HG02885 (cell line): Measurements from ENCODE around the gene SARDH.

Source experiments
- ATAC-seq: cut with Tn5 transposase; IDR thresholded peaks from one replicate; pipeline ENCODE4 v1.9.1; 2021; ENCODE audit warnings: mild to moderate bottlenecking; ENCODE audit not compliant: unreplicated experiment, poor library complexity

SARDH gene

GRCh38 chr9:133689151-133689763 is 48.9 kb downstream of the SARDH start:
- no peak for ATAC-seq

GRCh38 chr9:133687856-133688761 is 50.0 kb downstream of the SARDH start:
- no peak for ATAC-seq

DNA sequence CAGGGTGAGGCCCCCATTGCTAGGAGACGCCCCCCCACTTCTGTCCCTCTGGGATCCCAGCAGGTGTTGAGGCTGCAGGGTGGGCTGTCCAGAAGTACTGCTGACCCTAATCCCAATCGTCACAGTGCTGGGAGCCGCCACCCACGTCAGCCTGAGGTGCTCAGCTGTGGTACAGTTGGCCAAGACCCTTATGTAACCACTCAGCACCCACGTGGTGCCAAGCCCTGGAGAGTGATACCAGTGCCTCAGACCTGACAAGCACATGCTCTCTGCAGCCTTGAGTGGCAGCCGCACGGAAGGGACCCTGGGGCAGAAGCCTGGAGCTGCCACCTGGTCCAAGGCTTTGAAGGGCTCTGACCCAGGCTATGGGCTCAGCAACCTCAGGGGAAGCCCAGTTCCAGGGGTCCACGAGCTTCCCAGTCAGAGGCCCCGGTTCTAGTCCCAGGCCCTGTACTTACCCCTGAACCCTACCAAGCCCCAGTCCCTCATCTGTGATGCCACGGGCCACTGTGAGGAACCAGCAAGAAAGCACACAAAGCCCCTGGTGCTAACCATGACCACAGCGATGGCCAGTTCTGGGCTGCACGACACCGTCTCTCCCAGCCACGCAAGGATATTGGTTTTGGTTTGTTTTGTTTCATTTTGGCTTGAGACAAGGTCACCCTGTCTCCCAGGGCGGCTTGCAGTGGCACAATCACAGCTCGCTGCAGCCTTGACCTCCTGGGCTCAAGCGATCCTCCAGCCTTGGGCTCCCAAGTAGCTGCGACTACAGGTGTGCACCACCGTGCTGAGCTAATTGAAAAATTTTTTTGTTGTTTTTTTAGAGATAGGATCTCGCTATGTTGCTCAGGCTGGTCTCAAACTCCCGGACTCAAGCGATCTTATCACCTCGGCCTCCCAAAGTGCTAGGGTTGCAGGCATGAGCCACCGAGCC is 51.2 kb downstream of the SARDH start:
- ATAC-seq: no peak

DNA sequence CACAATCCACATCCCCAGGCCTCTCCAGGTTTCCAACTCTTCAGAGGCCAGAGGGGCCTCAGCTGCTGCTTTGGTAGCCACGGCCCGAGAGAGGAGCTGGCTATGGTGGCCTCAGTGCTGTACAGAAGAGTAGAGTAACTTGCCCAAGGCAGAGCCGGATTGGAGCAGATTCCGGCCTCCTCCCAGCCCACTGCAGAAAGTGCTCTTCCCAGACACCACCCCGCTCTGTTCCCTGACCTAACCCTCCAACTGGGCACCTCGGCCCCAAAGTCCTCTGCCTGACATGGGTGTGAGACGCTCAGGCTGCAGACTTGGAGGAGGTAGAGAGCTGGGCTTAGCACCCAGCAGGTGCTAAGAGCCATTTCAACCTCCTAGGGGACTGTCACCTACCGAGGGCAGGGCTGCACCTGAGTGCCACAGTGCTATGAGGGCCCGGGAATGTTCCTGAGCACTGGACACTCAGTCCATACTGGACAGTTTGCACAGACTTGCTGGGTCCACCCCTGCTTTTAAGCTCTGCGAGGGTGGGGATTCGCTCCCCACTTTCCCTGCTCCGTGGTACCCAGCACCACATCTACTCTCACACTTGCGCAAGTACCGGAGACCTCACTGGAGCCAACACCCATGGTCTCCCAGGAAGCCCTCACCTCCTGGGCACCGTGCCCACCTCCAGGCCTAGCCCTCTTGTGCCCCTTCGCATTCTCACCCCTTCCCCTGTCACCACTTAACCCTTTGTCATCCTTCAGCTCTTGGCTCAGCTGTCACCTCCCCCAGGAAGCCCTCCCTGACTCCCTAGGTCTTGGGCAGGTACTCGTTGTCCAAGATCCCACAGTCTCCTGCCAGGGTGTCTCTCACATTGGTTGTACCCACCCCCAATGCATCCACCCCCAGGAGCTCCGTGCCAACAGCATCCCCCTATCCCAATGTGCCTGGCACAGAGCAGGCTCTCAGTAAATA is 52.2 kb downstream of the SARDH start:
- ATAC-seq: no peak

GRCh38 chr9:133684936-133685361 is 53.2 kb downstream of the SARDH start:
- no peak for ATAC-seq

DNA sequence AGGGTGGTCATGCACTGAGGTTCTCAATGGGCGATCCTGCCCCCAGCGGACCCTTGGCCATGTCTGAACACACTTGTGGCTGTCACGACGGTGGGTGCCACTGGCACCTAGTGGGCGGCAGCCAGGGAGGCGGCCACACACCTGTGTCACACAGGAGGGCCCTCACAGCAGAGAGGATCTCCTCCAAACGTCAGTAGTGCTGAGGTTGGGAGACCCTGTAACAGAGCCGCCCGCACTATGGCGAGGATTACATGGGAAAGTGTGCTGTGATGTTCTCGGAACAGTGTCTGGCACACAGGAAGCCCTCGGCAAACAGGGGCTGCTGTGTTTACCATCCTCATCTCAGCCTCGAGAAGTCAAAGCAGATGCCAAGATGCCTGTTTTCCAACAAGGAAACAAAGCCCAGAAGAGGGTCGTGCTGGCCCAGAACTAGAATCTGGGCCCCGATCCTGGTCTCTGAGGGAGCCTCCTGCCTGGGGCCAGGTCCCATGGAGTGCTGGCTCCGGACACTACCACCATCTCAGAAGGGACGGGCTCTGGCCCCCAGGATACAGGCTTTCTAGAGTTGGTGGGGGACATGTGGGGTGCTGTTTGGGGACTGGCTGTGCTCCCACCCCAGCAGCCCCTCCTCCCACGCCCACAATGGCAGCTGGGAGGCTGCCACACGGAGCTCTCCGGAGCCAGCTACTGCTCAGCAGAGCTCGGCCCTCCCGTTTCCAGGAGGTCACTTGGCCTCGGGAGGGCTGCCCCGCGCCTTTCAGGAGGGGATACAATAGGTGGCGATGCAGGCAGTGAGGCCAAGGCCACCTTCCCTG is 53.8 kb downstream of the SARDH start:
- no peak for ATAC-seq

- no peak for ATAC-seq
Observed at GRCh38 chr9:133683586-133684120, 54.5 kb downstream of the SARDH start.

- ATAC-seq: no peak
Observed at GRCh38 chr9:133682818-133683585, 55.1 kb downstream of the SARDH start.

DNA sequence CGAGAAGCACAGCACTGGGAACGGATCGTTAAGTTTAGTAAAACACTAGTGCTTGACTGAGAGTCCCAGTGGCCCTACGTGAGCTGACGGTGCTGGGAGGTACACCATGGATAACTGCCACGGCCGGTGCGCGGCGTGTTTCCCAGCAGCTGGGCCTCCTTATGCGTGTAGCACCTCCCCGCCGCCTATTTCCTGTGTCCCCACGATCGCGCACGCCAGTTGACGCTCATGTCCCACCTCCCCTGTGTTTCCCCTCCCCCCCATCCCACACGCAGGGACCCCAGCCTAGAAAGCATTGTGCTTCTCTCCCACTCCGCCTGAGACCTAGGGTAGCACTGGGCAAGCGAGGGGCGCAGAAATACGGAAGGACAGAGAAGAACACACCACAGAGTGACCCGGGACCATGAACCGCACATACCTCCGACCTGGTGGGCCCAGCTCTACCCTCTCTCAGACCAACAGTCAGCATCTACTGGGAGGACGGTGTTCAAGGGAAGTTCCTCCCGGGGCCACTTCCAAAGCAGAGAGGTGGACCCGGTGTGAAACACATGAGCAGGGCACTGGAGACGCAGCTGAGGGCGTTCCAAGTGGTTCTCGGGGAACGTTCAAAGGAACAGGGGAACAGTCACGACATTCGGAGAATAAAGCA is 56.4 kb downstream of the SARDH start:
- no peak for ATAC-seq

DNA sequence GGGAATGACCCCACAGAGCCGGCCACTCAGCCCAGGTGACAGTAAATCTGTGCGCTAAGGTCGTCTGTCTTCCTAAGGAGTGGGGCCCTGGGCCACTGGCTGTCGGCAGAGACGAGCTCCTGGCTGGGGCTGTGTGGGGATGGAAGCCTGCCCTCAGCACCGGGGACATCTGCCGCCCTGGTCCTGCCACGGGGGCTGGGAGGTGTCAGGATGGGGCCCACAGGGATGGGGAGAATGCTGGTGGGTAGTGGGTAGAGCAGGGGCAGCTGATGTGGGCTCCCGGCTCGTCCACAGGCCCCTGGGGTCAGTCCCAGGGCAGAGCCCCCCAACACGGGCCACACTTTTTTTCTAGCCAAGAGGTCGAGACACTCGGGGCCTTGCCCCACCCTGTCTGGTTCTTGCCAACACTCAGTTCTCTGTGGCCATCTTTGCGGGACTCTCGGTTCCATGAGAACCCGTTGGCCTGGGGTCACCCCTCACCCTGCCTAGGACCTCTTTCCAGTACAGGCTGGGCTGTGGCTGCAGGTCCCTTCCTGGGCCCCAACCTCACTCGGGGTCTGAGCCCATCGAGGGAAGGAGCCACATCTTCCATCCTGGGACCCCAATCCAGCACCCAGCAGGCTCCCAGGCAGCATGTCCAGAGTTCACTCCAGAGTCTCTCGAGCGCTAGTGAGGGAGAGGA is 57.0 kb downstream of the SARDH start:
- ATAC-seq: no peak

- no peak for ATAC-seq
Observed at GRCh38 chr9:133680250-133680975, 57.7 kb downstream of the SARDH start.

GRCh38 chr9:133679466-133680061 is 58.6 kb downstream of the SARDH start:
- ATAC-seq: no peak

GRCh38 chr9:133679056-133679455 is 59.1 kb downstream of the SARDH start:
- ATAC-seq: no peak

- no peak for ATAC-seq
Observed at GRCh38 chr9:133677126-133678010, 60.8 kb downstream of the SARDH start.

GRCh38 chr9:133676450-133676849 is 61.7 kb downstream of the SARDH start:
- no peak for ATAC-seq
